Neural cell (in vitro differentiated cells): ENCODE results near the gene EAF2.

Experiments
- CTCF ChIP-seq: fragments of 450-650 bp; IDR thresholded peaks from 2 replicates; pipeline ENCODE4 v1.5.1; 2014; ENCODE audit warnings: antibody characterized with exemption, mild to moderate bottlenecking, moderate library complexity; ENCODE audit not compliant: poor library complexity, severe bottlenecking
- EP300 ChIP-seq: fragments of 450-650 bp; conservative IDR thresholded peaks from 2 replicates; pipeline ENCODE4 v1.6.1; 2014; ENCODE audit warnings: antibody characterized with exemption, mild to moderate bottlenecking, moderate library complexity; ENCODE audit not compliant: poor library complexity, severe bottlenecking
- EZH2 ChIP-seq: fragments of 200-600, 300-800 bp; shearing (Covaris generic), sonication (generic); IDR thresholded peaks from 2 replicates; pipeline ENCODE4 v1.6.1; 2014; ENCODE audit warnings: antibody characterized with exemption, low read length, borderline replicate concordance, mild to moderate bottlenecking; ENCODE audit not compliant: insufficient read depth, poor library complexity, severe bottlenecking
- MXI1 ChIP-seq: fragments of 450-650 bp; conservative IDR thresholded peaks from 2 replicates; pipeline ENCODE4 v1.6.1; 2014; ENCODE audit warnings: antibody characterized with exemption, mild to moderate bottlenecking; ENCODE audit not compliant: poor library complexity, severe bottlenecking
- POLR2AphosphoS5 ChIP-seq: IDR thresholded peaks from 2 replicates; pipeline ENCODE4 v1.6.1; 2012
- TAF1 ChIP-seq: IDR thresholded peaks from 2 replicates; pipeline ENCODE4 v1.6.1; 2012; ENCODE audit warnings: low read depth

GRCh38 chr3:121835465-121835801, 424 bp downstream of the EAF2 start:
- TF ChIP-seq POLR2AphosphoS5 (no peak), CTCF (no peak), EP300 (no peak), EZH2 (no peak), TAF1 (no peak), MXI1 (no peak)
